NK-92 treated with Interleukin-12 subunit alpha and Interleukin-12 subunit beta, amount 100 ng/mL, for 24 hours (cell line): ENCODE results near the gene SOSTDC1.
"Not testable (repeated sequence)": the region's sequence is repeated elsewhere in the genome, so short reads cannot be mapped to it uniquely, and the experiment has no call there.

Source experiments
- DNase-seq: peaks from one replicate; lab custom pipeline; 2025; lab: John Stamatoyannopoulos, UW

The SOSTDC1 gene, protein sequence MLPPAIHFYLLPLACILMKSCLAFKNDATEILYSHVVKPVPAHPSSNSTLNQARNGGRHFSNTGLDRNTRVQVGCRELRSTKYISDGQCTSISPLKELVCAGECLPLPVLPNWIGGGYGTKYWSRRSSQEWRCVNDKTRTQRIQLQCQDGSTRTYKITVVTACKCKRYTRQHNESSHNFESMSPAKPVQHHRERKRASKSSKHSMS

DNA sequence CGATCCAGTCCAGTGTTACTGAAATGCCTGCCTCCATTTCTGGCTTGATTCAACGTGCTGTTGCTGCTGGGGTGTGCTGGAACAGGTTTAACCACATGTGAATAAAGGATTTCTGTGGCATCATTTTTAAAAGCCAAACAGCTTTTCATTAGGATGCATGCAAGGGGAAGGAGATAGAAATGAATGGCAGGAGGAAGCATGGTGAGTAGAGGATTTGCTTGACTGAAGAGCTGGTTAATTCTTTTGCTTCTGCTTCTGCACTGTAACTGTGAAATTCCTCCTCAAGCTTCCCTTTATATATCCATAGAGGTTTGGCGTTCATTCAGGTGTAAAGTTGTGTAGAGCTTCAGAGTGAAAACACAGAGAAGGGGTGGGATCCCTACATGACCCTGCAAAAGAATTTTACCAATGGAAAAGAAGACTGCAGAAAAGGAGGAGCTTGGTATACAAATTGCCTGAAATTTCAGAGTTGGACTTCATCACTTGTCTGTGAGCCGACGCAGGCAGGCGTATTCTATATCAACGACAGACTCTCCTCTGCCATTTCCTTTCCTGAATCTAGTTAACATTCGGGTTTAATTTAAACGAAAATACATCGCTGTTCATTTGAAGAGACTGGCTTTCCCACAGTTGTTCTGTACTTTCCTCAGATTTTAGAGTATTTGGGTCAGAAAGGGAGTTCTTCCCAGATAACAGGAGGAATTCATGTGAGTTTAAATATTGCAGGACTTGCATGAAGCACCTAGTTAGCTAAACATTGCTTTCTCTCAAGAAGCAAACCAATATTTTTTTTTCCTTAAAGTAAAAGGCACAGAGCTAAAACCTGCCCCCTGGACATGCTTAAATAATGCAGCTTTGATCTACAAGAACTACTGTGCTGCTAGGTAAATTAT is at the start of gene SOSTDC1:
TSS of gene SOSTDC1 (minus strand) at position 270 of the 893 bp plus-strand sequence. CDS start at position 200, 70 bp downstream.
- no peak for DNase-seq

DNA sequence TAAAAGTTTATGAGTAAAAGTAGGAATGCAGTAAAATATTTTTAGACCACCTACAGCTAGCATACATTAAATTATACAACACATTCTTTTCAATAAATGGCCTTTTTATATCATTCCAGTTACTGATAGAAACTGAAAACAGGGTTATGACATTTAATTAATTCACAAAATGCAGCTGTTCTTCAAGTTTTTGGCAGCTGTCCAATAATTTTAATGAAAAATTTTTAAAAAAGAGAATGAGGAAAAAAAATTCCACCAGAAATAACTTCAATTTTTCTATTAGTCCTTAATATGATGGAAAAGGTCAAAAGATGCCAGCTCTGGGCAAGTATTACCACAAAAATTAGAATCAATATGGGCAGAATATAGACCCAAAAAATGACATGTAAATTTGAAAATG is 49.2 kb upstream of the SOSTDC1 start:
- no peak for DNase-seq

DNA sequence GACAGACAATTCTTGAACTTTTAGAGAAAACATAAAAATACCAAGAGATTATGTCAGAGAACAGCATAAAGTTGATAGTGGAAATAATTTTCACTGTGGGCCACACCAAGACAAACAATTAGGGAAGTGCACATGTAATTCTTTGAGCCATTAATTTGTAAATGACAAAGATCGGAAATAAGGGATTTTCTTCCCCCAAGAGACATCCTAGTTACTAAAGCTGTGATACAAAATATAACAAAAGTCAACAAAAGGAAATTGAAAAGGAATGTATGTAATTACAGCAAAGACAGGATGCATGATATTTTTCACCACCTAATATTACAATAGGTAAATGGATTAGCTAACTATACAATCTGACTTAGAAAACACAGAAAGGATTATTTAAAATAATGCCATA is 48.7 kb upstream of the SOSTDC1 start:
- DNase-seq: no peak

DNA sequence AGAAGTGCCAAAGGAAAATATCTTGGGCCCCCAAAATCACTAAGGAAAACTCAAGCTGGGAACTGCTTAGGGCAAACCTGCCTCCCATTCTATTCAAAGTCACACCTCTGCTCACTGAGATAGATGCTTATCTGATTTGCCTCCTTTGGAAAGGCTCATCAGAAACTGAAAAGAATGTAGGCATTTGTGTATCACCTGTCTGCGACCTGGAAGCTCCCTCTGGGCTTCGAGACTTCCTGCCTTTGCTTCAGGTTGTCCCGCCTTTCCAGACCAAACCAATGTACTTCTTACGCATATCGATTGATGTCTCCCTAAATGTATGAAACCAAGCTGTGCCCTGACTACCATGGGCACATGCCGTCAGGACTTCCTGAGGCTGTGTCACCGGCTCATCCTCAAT is 46.6 kb upstream of the SOSTDC1 start:
- no peak for DNase-seq

DNA sequence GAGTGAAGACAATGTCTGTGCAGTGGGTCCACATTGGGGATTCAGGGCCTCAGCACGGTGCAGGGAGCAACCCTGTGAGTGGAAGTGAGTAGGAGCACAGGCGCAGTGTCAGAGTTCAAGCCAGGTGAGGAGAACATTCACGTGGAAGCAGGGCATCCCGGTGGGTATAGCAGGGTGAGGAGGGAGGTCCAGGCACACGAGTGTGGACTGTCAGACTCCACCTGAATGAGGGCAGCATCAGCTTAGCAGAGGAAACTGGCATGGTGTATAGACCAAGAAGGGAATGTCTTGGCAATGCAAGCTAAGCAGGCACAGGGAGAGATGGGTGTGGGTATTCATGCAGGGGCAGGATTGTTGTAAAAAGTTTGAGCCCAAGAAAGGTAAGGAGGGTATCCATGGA is 45.8 kb upstream of the SOSTDC1 start:
- DNase-seq: no peak

DNA sequence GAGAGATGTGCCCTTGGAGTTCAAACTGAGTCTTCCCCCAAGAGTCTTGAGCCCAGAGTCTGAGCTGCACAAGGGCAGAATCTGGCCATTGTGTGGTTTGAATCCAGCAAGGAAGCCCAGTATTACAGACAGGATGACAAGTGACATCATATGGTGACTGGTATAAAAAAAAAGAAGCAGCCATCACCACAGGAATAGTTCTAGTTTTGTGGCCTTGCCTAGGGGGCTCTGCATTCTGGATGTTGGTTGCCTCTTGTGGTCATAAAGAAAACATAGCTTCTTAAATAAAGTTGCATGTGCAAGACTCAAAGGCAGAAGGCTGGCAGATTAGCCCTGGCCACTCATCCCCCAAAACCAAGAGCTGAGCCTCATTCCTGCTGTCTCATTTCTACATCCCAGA is 44.3 kb upstream of the SOSTDC1 start:
- DNase-seq: no peak

DNA sequence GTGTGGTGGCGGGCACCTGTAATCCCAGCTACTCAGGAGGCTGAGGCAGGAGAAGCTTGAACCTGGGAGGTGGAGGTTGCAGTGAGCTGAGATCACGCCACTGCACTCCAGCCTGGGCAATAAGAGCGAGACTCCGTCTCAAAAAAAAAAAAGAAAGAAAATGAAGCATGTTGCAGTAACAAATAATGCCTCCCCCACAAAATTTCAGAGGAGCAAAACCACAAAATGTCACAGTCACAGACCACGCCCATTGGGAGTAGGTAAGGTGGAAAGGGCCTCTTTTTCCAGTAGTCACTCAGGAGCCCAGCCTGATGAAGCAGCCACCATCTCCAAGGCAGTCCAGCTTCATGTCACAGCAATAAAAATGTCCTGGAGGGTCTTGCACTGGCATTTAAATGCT is 40.9 kb upstream of the SOSTDC1 start:
- DNase-seq: not testable (repeated sequence)

DNA sequence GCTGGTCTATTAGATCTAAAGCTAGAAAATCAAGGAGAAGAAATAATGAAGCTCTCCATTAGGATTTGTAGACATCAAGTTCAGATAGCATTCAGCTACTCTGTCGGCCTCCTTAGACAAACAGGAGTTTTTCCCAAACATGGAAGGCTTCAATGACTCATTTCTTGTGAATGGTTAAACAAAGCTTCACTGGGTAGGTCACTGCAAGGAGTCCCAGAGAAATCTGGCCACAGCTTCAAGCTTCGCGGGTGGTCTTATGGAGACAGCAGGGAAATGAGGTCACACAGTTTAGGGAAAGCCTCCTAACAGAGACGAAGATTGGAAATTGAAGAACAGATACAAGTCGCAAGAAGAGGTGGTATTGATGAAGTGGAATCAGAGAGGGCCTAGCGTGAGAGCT is 38.5 kb upstream of the SOSTDC1 start:
- no peak for DNase-seq

DNA sequence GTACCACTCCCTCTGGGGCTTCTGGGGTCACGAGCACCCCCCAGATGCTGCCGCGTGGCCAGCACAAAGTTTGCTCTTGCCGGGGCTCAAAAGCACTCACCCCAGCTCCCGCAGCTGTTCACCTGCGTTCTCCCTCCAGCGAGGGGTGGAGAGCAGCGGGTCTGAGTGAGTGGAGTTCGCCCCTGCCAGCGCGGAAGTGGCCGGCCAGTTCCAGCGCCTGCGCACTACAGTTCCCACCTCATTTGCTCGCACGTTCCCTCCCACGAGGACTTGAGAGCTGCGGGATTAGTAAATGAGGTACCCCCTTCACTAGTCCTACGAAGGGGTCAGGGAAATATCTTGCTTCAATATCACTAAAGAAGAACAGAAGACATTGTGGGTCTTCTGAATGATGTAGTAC is 36.8 kb upstream of the SOSTDC1 start:
- no peak for DNase-seq

DNA sequence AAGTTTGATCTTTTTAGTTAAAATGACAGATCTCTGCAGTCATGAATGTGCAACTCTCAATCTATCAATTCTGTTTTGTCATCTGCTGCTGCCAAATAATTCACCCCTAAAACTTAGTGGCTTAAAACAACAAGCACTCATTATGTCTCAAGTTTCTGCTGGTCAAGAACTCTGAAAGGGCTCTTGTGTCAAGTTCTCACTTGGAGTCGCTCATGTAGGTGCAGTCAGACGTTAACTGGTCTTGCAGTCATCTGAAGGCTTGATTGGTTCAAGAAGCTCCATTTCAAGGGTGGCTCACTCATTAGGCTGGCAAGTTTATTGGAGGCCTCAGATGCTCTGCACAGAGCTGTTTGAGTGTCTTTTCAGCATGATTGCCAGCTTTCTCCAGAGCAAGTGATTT is 32.6 kb upstream of the SOSTDC1 start:
- DNase-seq: no peak

DNA sequence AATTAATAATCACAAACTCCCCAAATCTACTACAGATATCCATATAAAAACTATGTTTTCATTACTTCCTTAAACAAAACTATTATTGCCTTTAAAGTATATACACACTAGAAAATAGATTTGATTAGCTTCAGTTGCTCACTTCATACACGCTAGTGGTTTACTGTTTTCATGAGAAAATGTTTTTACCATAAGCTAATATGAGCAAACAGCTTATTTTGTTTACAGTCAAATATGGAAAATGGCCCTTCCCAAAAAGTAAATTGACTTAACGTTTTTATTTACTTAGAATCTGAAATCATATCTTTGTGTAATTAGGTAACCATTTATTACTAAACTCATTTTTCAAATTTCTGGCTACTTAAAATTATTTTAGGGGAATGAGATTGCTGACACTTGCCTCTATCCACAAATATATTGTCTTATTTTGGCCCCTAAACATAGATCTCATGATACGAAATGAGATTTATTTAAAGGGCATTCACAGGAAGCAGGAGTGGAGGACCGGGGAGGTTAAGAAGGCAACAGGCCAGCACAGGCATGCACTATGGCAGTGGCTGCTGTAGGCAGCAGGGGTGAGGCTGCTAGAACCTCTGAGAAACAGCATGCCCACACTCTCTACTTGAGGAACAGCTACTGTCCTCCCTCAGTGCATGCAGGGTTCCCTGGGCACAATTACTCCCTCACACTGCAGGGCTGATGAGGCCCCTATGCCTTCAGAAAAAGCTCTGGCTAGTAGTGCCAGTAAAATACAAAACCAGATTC is 29.6 kb upstream of the SOSTDC1 start:
- no peak for DNase-seq

DNA sequence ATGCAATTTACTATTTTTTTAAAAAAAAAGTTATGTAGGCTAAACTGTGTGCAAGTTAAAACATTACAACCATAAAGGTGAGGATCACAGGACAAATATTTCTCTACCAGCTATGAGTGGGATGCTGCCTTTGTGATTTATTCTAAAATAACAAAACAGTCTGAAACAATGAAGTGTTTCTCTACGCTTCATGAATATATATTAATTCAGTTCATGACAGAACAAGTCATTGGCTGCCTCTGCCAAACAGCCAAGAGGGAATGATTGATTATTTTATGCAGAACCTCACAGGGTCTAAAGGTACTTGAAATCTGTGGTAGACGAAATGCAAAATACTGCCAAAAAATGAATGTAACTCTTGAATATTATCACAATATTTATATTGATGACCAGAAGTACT is 29.0 kb upstream of the SOSTDC1 start:
- no peak for DNase-seq

DNA sequence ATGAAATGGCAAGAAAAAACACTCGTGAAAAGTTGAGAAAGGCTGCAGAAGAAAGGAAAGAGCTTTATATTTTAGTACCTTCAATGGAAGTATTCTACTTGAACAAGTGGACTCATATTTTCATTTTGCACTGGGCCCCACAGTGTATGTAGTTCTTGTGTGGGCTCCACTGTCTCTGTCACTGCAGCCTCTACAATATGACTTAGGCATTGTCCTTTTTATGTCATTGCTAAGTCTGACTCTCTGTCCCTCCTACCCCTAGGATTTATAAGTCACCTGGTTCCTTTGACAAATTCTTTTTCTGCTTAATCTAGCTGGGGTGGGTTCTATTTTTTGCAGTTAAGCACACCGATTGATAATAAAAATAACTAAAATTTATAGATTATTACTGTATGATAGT is 27.7 kb upstream of the SOSTDC1 start:
- DNase-seq: no peak

DNA sequence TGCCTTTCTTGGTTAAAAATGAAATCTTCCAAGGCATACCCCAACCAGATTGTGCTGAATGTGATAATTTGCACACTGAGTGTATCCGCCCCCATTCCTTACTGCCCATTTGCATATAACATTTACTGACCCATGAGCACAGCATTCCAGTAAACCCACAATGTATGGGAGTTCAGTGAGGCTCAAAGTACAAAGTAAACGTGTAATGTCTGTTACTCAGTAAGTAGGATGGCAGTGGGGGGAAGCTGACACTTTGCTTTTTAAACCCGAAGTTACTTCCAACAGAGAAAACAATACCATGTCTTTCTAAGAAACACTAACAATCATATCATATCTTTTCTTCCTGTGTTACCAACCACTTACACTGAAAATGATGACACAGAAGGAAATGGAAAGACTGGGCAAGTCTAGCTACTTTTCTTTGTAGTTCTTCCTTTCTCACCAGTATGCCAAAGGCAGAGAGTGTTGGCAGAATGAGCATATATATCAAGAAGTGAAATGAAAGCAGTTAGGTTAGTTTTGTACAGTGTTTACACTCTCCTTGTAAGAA is 27.1 kb upstream of the SOSTDC1 start:
- no peak for DNase-seq

DNA sequence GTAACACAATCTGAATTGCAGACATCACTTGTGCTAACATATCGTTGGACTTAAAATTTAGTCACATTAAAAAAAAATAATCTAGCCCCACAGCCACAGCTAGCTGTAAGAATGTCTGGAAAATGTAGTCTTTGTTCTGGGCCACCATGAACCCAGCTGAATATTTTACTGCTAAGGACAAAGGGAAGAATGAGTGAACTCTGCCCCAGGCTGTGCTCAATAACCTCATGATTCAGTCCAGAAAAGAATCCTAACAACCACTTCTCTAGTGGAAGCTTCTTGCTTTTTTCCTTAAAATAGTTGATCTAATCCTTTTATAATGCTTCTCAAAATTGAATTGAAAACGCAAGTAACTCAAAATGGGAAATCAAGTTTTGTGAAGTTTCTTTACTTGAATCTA is 25.6 kb upstream of the SOSTDC1 start:
- DNase-seq: no peak

DNA sequence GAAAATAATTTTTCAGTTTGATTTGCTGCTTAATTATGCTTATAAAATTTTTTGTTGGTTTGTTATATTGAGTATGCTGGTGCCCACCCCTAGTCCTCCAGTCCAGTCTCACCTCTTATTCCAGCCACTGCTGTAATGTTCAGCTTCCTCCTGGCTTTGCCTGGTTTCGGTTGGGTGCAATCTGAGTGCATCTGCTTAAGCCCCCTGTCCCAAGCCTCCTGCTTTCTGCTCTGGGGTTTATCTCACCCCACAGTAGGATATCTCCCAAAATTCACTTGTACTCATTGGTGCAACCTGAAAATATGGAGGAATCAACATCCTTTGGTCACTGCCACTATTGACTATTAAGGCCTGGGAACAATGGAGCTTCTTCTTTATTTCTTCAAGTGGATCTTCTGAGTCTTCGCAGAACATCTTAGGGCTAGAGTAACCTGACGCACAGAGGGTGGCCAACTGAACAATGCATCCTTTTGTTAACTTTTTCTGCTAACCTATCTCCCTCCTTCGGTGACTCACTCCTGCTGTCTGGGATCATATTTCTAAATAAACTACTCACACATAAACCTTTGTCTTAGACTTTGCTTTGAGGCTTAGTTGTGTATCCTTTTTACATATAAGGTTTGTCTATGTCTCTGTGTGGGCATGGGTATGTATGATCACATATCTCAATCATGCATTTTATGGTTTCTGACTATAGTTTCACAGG is 19.1 kb upstream of the SOSTDC1 start:
- DNase-seq: no peak

DNA sequence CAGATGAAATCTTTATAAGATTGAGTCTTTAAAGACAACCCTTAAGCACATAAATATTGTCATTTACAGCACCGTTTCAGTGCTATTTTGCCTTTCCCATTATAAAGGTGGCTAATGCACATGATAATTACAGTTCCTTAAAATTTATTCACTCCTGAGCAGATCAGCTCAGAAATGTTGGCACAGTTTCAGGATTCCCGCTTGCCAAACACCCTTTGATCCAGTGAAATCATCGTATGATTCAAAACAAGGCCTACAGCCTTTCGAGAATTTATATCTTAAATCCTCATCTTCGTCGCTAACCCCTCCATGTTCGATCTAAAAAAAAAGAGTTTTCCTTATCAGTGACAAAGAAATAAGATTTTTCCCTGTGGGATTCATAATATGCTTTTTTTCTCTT is 14.1 kb upstream of the SOSTDC1 start:
- DNase-seq: no peak

DNA sequence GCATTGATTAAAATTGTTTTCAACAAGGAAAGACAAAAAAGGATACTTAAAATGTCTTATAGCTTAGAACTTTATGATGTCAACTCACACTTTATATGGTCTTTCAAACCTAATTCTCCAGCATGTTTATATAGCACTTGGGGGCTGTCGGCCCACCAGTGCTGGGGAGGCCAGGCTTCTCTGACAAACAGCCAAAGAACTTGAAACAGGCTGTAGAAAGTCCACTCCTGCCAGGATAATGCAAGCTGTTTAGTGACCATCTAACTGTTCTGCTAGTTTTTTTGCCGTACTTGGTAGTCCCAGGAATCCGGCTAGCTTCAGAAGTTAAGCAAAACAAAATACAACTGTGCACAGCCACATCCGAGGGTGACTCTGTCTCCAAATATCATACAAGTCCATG is 13.6 kb upstream of the SOSTDC1 start:
- no peak for DNase-seq

DNA sequence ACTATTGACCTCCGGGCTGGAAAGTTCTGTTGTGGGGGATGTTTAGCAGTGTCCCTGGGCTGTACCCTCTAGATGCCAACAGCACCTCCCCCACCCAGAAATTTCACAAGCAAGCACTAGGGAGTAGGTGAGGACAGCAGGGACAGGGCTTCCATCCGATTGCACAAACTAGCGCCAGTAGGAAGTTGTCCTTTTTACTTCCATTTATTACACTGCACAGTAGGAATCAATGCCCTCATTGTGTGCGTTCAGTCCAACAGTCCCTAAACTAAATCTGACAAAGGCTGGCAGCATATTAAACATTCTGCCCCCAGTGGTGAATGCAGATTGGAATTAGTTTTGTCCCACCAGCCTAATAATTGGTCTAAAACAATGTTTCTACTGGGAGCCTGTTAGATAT is 6.4 kb upstream of the SOSTDC1 start:
- no peak for DNase-seq

DNA sequence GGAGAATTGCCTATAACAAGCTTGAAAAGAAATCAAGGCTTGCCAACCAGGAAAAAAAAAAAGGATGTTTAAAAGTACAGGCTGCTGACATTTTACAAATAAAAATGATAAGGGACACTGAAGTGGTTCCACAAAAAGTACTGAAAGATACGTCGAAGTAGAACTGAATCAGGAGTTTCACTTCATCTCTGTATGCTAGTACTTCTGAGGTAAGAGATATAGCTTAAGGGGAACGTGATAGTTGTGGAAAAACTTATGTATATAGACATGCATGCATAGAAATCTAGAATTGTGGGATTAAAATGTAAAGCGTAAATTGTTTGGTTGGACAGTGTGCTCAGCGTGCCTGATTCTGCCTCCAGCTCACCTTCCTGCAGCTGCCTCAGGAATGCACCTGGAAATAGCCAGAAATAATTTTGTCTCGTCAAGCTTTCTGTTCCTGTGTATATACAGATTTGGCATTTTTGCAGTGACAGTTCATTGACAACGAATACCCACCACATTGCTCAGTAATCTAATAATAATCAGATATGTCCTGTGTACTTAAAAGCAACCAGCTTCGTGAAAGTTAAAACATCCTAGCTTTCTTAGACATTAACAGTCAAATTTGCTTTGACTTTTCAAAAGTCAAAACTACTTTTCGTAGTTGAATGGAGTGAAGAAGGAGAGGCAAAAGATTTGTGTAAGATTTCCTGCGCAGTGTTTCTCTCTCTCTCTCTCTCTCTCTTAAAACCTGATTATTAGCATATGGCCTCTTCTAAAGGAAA is 1.4 kb downstream of the SOSTDC1 start:
- no peak for DNase-seq

DNA sequence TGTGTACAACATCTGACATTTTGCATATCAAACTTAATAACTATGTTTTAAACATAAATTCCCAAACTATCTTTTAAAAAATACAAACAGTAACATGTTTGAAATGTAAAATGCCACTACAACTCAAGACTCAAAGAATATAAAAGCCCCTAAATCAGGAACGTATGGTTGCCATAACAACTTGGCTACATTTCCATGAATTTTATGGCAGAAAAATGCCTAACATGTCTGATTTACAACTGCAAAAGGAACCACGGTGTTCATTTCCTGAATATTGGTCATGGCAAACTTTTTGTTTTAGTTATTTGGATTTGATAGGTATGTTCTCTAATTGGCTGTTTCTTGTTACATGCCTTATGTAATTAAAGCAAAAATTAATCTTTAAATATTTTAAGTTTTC is 2.0 kb downstream of the SOSTDC1 start:
- DNase-seq: no peak
